ENCODE measurements around the gene TRIM7.

GRCh38 chr5:181212080-181212479 is 7.1 kb upstream of the TRIM7 start:
- no peak for TF ChIP-seq CTCF (IDR thresholded peaks at IDR 0.05)
- TF ChIP-seq POLR2A (IDR thresholded peaks at IDR 0.05): no peak

All from Peyer's patch (tissue), 4 donors.